Body of pancreas (tissue), 4 donors: Measurements from ENCODE around the gene TUBGCP6. TPM values are rescaled to one million over a fixed set of nuclear protein-coding genes. Genes with fewer than 3 reads are reported as not detected.

ENCODE experiments used
- ATAC-seq: fragments of 150-250 bp; one replicate; pipeline ENCODE4 v1.9.1; 2016
- DNase-seq, 4 donors: peaks; one replicate each; pipeline ENCODE4 v3.0.0-alpha.2; 2019
- H3K27ac ChIP-seq, 4 donors: fragments of 200-600 bp; sonication (generic); 1 replicate in 3 of 4; 2 replicates in 1 of 4; pipeline versions ENCODE4 v1.5.1 to v1.6.1; 2016 to 2019; ENCODE audit warnings: mild to moderate bottlenecking in 1 of 4, mixed read lengths in 1 of 4, moderate library complexity in 1 of 4
- H3K27me3 ChIP-seq, 2 donors: fragments of 200-600 bp; sonication (generic); one replicate each; pipeline ENCODE4 v1.6.0; 2016; ENCODE audit warnings: mild to moderate bottlenecking in 1 of 2
- H3K36me3 ChIP-seq, 2 donors: fragments of 200-600 bp; sonication (generic); replicated peaks in 1 of 2; 2 replicates each; pipeline ENCODE4 v1.5.1; 2016; ENCODE audit warnings: low read depth in 2 of 2; ENCODE audit not compliant: insufficient read depth in 1 of 2
- H3K4me1 ChIP-seq: fragments of 200-600 bp; sonication (generic); one replicate; pipeline ENCODE4 v1.6.0; 2016
- H3K4me3 ChIP-seq, 2 donors: fragments of 200-600 bp; sonication (generic); 1 replicate in 1 of 2; 2 replicates in 1 of 2; pipeline ENCODE4 v1.5.1; 2016 to 2019
- H3K9me3 ChIP-seq, 3 donors: fragments of 200-600 bp; sonication (generic); 1 replicate in 2 of 3; 2 replicates in 1 of 3; pipeline ENCODE4 v1.5.1; 2016
- CTCF ChIP-seq, 7 experiments: fragments of 450-650 bp in 4 of 7; fragments of 200-600 bp in 3 of 7; sonication (generic) in 3 of 7; IDR thresholded peaks; one replicate each; pipeline ENCODE4 v1.5.1; 2016 to 2019; ENCODE audit warnings: antibody characterized with exemption in 7 of 7
- POLR2A ChIP-seq, 3 donors: fragments of 450-650 bp; IDR thresholded peaks; one replicate each; pipeline ENCODE4 v1.6.1; 2016; ENCODE audit warnings: antibody characterized with exemption in 3 of 3, mild to moderate bottlenecking in 2 of 3
- WGBS, 2 donors: methylation state at CpG; one replicate each; pipeline ENCODE4 v1.1.5; 2017; 5-methylcytosine and 5-hydroxymethylcytosine counted together
- intact Hi-C: fragments of 100-400 bp; cut with DNase I; formaldehyde crosslinking; loops from one replicate; pipeline ENCODE4 v1.15.1; 2023
- total RNA-seq, 2 donors: library from RNA; depleted of rRNA; stranded (reverse); fragments of >200 nt; gene quantifications; one replicate each; pipeline ENCODE4 v1.1.0, GENCODE V29; 2016

Gene TUBGCP6
- total RNA-seq, 2 donors from 2014 or later, result 61.2 to 121 TPM

DNA sequence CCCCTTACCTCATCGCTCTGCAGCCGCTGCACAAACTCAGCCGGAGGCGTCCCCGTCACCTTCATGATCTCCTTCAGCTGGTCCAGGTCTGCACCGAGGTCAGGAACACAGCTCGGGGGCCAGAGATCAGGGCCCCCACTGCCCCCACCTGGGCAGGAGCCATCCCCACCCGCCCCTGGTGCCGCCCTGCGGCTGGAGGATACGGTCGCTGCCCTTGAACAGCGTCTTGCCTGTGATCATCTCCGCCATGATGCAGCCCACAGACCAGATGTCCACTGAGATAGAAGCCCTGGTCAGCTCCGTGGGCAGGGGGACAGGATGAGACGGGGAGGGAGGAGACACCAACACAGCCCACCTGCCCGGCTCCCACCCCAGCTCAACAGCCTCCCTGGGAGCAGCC lies 10.8 kb upstream of the TUBGCP6 start:
- TF ChIP-seq POLR2A (IDR thresholded peaks at IDR 0.05) (no peak), CTCF (IDR thresholded peaks at IDR 0.05) (no peak)
- H3K9me3 ChIP-seq, result no peaks in the 10 kb centered on the region
- no peaks in the 10 kb centered on the region for H3K36me3 ChIP-seq
- H3K4me1 ChIP-seq, result peaks cover 26% of the 10 kb centered on the region
- H3K4me3 ChIP-seq, result no peak overlapping the region
- intact Hi-C loops, result no loop called here
- no peak overlapping the region for H3K27ac ChIP-seq
- ATAC-seq (no peak), DNase-seq (no peak)
- H3K27me3 ChIP-seq, result no peaks in the 10 kb centered on the region
- 93% methylated on average over 14 of the region's 17 CpGs; no CpG with 5 or more reads in 1 of the 2 donors for WGBS, 2 donors

GRCh38 chr22:50255099-50255498 lies 10.3 kb upstream of the TUBGCP6 start:
- Histone ChIP-seq H3K9me3 (no peaks in the 10 kb centered on the region), H3K36me3 (no peaks in the 10 kb centered on the region), H3K4me1 (peaks cover 29% of the 10 kb centered on the region), H3K4me3 (no peak overlapping the region), H3K27me3 (no peaks in the 10 kb centered on the region), H3K27ac (no peak overlapping the region)
- no peak for TF ChIP-seq POLR2A (IDR thresholded peaks at IDR 0.05)
- no peak for TF ChIP-seq CTCF (IDR thresholded peaks at IDR 0.05)
- intact Hi-C loops, result no loop called here
- WGBS, 2 donors, result 85 to 88% methylated on average over 8 to 19 of the region's 19 CpGs
- DNase-seq, result no peak
- no peak for ATAC-seq

DNA sequence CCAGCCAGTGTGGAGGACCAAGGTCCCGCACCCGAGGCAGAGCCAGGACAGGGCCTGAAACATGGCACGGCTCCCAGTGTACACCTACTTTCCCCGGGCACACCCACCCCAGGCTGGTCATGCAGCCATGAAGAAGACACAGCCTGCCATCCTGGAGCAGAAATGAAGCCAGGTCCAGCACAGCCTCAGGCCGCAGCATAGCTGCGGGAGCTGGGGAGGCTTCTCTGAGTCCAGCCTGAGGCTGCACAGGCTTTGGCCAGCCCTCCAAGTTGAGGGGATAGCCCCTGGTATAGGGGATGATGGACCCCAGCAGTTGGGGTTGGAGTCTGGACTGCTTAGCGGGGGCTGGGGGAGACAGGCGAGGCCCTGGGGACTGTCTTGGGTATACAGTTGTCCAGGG lies 9.1 kb upstream of the TUBGCP6 start:
- whole genome bisulfite sequencing, 2 donors, result 74% methylated on average over 8 of the region's 8 CpGs; no CpG with 5 or more reads in 1 of the 2 donors
- peaks cover 39% of the 10 kb centered on the region for H3K4me1 ChIP-seq
- no peaks in the 10 kb centered on the region for H3K9me3 ChIP-seq
- no peak overlapping the region for H3K27ac ChIP-seq
- no peaks in the 10 kb centered on the region for H3K36me3 ChIP-seq
- H3K4me3 ChIP-seq, result no peak overlapping the region
- intact Hi-C loops, result no loop called here
- no peaks in the 10 kb centered on the region for H3K27me3 ChIP-seq
- no peak for DNase-seq
- ATAC-seq, result no peak
- no peak for TF ChIP-seq CTCF (IDR thresholded peaks at IDR 0.05)
- TF ChIP-seq POLR2A (IDR thresholded peaks at IDR 0.05), result no peak

- no peak overlapping the region for H3K27ac ChIP-seq
- H3K4me3 ChIP-seq, result no peak overlapping the region
- no peaks in the 10 kb centered on the region for H3K9me3 ChIP-seq
- peaks cover 39% of the 10 kb centered on the region for H3K4me1 ChIP-seq
- intact Hi-C loops, result no loop called here
- H3K36me3 ChIP-seq, result no peaks in the 10 kb centered on the region
- no peak for TF ChIP-seq POLR2A (IDR thresholded peaks at IDR 0.05)
- no peak for TF ChIP-seq CTCF (IDR thresholded peaks at IDR 0.05)
- no peak for ATAC-seq
- WGBS, 2 donors, result 70 to 79% methylated on average over 8 to 22 of the region's 22 CpGs
- no peak for DNase-seq
- H3K27me3 ChIP-seq, result no peaks in the 10 kb centered on the region
Observed at GRCh38 chr22:50253046-50253915, 8.5 kb upstream of the TUBGCP6 start.
